Type B pancreatic cell (in vitro differentiated cells): ENCODE measurements around the gene AK2. TPM values are rescaled to one million over a fixed set of nuclear protein-coding genes. Genes with fewer than 3 reads are reported as not detected.
A peak's percentile ranks its signal among the peaks of the same experiment; 100 is the strongest.

Source experiments
- DNase-seq: peaks from one replicate; pipeline ENCODE4 v3.0.0; 2021; ENCODE audit warnings: mixed read lengths; ENCODE audit not compliant: unreplicated experiment; ENCODE audit errors: extremely low spot score
- H3K27ac Mint-ChIP-seq: 2 replicates; pipeline ENCODE4 v1.8.0; 2021; ENCODE audit warnings: mild to moderate bottlenecking, mixed read lengths
- H3K27me3 Mint-ChIP-seq: 2 replicates; pipeline ENCODE4 v1.8.0; 2021; ENCODE audit warnings: mixed read lengths
- H3K36me3 Mint-ChIP-seq: 2 replicates; pipeline ENCODE4 v1.8.0; 2021; ENCODE audit warnings: mixed read lengths
- H3K4me1 Mint-ChIP-seq: one replicate; pipeline ENCODE4 v1.8.0; 2021; ENCODE audit warnings: mixed read lengths; ENCODE audit not compliant: unreplicated experiment
- H3K4me3 Mint-ChIP-seq: 2 replicates; pipeline ENCODE4 v1.8.0; 2021; ENCODE audit warnings: mild to moderate bottlenecking, mixed read lengths
- H3K9me3 Mint-ChIP-seq: 2 replicates; pipeline ENCODE4 v1.8.0; 2021; ENCODE audit warnings: mixed read lengths
- total RNA-seq: library from RNA; stranded (reverse); gene quantifications from 2 replicates; pipeline ENCODE4 v1.2.1, GENCODE V29; 2021; ENCODE audit warnings: low replicate concordance
- TF ChIP-seq, protein P1 (sequence below): fragments of 200-600 bp; sonication (generic); conservative IDR thresholded peaks from 2 replicates; pipeline ENCODE4 v1.5.0; 2021; ENCODE audit warnings: antibody characterized with exemption, mild to moderate bottlenecking

Gene AK2
- total RNA-seq, 1 donor from 2014 or later, result 140 TPM

DNA sequence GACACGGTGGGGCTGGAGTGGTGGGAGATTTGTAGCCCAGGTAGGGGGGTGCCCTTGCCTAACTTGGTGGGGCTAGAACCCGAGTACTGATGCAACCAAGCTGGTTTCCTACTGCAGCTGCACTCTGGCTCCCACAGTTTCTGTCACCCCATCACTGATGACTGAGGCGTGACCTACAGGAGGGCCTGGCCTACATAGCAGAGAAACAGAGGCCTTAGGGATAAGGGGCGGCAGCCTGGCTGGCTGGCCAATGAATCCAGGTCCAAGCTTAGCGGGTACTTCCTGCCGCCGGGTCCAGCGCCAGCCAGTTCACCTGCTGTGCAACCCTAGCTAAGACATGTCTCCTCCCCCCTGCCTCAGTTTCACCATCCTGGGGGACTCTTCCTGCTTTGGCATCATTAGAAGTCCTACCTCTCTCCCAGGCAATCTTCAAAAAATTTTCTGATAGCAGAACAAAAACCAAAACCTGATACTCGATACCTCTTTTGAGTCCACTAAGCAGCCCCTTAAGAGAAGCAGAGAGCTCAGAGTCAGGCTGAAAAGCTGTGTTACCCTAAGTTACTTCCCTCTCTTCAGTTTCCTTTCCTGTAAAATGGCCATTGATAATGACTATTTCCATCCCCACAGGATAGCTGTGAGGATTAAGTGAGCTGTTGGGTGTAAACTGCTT, 44.7 kb downstream of the AK2 start:
- Mint-ChIP-seq H3K4me1 (peaks cover 30% of the 10 kb centered on the region), H3K27me3 (no peaks in the 10 kb centered on the region), H3K27ac (peak overlapping the region; percentile 99), H3K4me3 (peak overlapping the region; percentile 79), H3K9me3 (no peaks in the 10 kb centered on the region), H3K36me3 (no peaks in the 10 kb centered on the region)
- no peak for DNase-seq
- TF ChIP-seq, protein P1, sequence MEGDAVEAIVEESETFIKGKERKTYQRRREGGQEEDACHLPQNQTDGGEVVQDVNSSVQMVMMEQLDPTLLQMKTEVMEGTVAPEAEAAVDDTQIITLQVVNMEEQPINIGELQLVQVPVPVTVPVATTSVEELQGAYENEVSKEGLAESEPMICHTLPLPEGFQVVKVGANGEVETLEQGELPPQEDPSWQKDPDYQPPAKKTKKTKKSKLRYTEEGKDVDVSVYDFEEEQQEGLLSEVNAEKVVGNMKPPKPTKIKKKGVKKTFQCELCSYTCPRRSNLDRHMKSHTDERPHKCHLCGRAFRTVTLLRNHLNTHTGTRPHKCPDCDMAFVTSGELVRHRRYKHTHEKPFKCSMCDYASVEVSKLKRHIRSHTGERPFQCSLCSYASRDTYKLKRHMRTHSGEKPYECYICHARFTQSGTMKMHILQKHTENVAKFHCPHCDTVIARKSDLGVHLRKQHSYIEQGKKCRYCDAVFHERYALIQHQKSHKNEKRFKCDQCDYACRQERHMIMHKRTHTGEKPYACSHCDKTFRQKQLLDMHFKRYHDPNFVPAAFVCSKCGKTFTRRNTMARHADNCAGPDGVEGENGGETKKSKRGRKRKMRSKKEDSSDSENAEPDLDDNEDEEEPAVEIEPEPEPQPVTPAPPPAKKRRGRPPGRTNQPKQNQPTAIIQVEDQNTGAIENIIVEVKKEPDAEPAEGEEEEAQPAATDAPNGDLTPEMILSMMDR, result no peak

DNA sequence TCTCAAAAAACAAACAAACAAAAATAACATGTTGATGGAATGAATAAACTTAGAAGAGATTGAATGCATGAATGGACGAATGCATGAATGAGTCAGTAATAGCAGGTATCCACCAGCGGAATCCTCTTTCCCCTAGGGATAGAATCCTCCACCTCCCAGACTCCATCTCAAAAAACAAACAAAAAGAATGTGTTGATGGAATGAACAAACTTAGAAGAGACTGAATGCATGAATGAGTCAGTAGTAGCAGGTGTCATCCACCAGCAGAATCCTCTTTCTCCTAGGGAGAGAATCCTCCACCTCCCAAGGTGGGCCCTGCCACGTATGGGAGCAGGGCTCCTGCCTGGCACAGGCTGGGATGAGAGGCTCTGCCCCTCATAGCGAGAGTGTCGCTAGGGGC, 45.3 kb downstream of the AK2 start:
- no peaks in the 10 kb centered on the region for H3K27me3 Mint-ChIP-seq
- TF ChIP-seq, protein P1, result no peak
- no peaks in the 10 kb centered on the region for H3K36me3 Mint-ChIP-seq
- no peak overlapping the region for H3K4me3 Mint-ChIP-seq
- no peaks in the 10 kb centered on the region for H3K9me3 Mint-ChIP-seq
- DNase-seq, result no peak
- H3K4me1 Mint-ChIP-seq, result peaks cover 25% of the 10 kb centered on the region
- H3K27ac Mint-ChIP-seq, result no peak overlapping the region

DNA sequence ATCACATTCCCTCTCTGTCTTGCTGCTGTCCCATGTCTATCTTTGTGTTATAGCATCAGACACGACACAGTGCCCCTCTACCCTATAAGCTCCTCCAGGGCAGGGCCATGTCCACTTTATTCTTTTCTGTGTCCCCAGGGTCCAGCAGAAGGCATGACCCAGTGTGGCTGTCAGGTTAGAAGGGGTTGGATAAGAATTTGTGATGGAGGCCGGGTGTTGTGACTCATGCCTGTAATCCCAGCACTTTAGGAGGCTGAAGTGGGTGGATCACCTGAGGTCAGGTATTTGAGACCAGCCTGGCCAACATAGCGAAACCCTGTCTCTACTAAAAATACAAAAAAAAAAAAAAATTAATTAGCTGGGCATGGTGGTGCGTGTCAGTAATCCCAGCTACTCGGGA, 45.8 kb downstream of the AK2 start:
- no peak overlapping the region for H3K4me3 Mint-ChIP-seq
- TF ChIP-seq, protein P1, result no peak
- H3K27me3 Mint-ChIP-seq, result no peaks in the 10 kb centered on the region
- no peak overlapping the region for H3K27ac Mint-ChIP-seq
- H3K4me1 Mint-ChIP-seq, result peaks cover 25% of the 10 kb centered on the region
- no peak for DNase-seq
- no peaks in the 10 kb centered on the region for H3K9me3 Mint-ChIP-seq
- H3K36me3 Mint-ChIP-seq, result no peaks in the 10 kb centered on the region

DNA sequence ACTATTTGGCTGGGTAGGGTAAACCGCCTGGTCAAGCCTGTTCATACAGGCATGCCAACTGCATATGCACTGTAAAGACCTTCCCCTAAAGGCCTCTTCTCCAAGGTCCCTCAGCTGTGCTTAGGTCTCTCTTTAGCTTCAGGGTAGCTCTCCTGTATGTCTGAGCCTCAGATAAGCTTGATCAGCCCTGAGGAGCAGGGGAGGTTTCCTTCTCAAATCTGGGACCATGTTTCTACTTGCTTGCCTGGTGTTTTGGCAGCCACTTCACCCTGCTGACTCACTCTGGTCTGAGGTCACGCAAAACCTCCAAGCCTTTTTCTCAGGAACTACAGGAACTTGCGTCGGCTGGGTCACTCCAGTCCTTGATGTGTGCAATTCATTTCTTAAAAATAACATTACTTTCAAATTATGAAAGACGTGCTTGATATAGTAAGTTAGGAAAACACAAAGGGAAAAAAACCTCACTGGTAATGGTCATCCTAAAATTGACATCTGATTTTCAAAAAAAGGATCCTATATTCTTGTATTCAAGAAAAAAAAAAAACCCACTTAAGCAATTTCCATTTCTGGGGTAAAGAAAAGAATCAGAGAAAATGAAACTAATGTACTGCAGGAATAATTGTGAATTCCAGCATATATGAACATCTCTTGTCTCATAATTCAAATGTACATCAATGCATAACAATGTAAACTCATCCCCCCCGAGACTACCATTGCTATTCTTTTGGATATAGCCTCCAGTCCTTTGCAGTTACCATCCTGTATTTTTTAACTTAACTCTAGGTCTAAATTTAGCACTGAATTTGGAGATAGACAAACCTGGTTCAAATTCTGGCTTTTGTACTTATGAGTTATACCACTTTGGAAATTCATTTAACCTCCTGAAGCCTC, 47.3 kb downstream of the AK2 start:
- Mint-ChIP-seq H3K36me3 (no peaks in the 10 kb centered on the region), H3K27ac (peak overlapping the region; percentile 50), H3K4me1 (peaks cover 21% of the 10 kb centered on the region), H3K4me3 (no peak overlapping the region), H3K27me3 (no peaks in the 10 kb centered on the region), H3K9me3 (no peaks in the 10 kb centered on the region)
- no peak for DNase-seq
- TF ChIP-seq, protein P1, result no peak

DNA sequence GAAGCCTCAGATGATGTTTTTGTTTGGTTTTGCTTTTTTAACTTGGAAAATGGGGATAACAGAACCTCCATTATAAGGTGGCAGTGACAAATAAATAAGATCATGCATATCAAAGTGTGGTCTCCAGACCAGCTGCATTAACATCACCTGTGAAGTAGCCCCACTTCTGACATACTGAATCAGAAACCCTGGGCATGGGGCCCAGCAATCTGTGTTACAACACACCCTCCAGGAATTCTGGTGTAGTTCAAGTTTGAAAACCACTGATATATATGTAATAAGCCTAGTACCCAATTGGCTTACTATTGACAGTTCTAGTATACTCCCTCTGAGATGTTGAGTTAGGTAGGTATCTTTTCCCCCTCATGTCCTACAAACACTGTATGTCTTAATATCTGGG, 48.0 kb downstream of the AK2 start:
- no peak overlapping the region for H3K27ac Mint-ChIP-seq

More for the DNA sequence above, 48.0 kb downstream of the AK2 start:
- no peaks in the 10 kb centered on the region for H3K36me3 Mint-ChIP-seq
- no peaks in the 10 kb centered on the region for H3K27me3 Mint-ChIP-seq
- H3K4me1 Mint-ChIP-seq, result peaks cover 21% of the 10 kb centered on the region
- no peak for DNase-seq
- no peaks in the 10 kb centered on the region for H3K9me3 Mint-ChIP-seq
- no peak overlapping the region for H3K4me3 Mint-ChIP-seq
- TF ChIP-seq, protein P1, result no peak
